ENCODE measurements around the gene SIPA1L3. TPM values are rescaled to one million over a fixed set of nuclear protein-coding genes. Genes with fewer than 3 reads are reported as not detected.

Gene SIPA1L3
- total and polyA plus RNA-seq, 9 of the 15 experiments (the other 6 are each of a cell fraction or from before 2014, with no cell fraction given): 0.01 to 6.1 (median 2.5) TPM

GRCh38 chr19:38152461-38153379 lies 245.7 kb downstream of the SIPA1L3 start (continued):
- TF ChIP-seq PYGO2 (tag; IDR thresholded peaks at IDR 0.05) (no peak), ZFP36 (IDR thresholded peaks at IDR 0.05; ENCODE audit: low read depth, low read length, partially characterized antibody) (peak; percentile 27), JUNB (CRISPR knock-in tag; conservative IDR thresholded peaks at IDR 0.05) (no peak), RBFOX2 (IDR thresholded peaks at IDR 0.05; ENCODE audit: low read depth, low read length) (no peak), HDAC2 (IDR thresholded peaks at IDR 0.05) (no peak; the same call in 1 of the 2 replicates), ATF7 (IDR thresholded peaks at IDR 0.05) (no peak; the same call in 1 of the 2 replicates), NFIC (IDR thresholded peaks at IDR 0.05) (peak; percentile 86), RREB1 (CRISPR knock-in tag; IDR thresholded peaks at IDR 0.05) (no peak), SPI1 (IDR thresholded peaks at IDR 0.05; ENCODE audit: borderline replicate concordance, low read depth, low read length) (no peak), MBD1 (CRISPR knock-in tag; IDR thresholded peaks at IDR 0.05) (no peak), SMARCE1 (IDR thresholded peaks at IDR 0.05) (peak; percentile 89), ZNF124 (CRISPR knock-in tag; IDR thresholded peaks at IDR 0.05) (no peak), ETV6 (IDR thresholded peaks at IDR 0.05; ENCODE audit: borderline replicate concordance in 1 of 2, low read depth in 2 of 2, low read length in 1 of 2) (no peak), ETV6 (CRISPR knock-in tag; IDR thresholded peaks at IDR 0.05; ENCODE audit: borderline replicate concordance) (no peak), EZH2 (IDR thresholded peaks at IDR 0.05; ENCODE audit: borderline replicate concordance, low read depth, low read length) (no peak), TBP (optimal IDR thresholded peaks at IDR 0.05; ENCODE audit: low read depth, low read length) (no peak), EP400 (IDR thresholded peaks at IDR 0.05) (peak; percentile 38; the same call in 1 of the 2 replicates), DMBX1 (CRISPR knock-in tag; IDR thresholded peaks at IDR 0.05; ENCODE audit: borderline replicate concordance) (peak; percentile 70), ZBTB8A (IDR thresholded peaks at IDR 0.05; ENCODE audit: partially characterized antibody) (no peak), MXD1 (CRISPR knock-in tag; IDR thresholded peaks at IDR 0.05; ENCODE audit: borderline replicate concordance, poor library complexity, severe bottlenecking) (no peak), ETV1 (tag; conservative IDR thresholded peaks at IDR 0.05; ENCODE audit: low read depth) (peak; percentile 54)

All from K562 (cell line).